ENCODE data around the gene LILRB5.
A peak's percentile ranks its signal among the peaks of the same experiment; 100 is the strongest.
"Not testable (repeated sequence)": the region's sequence is repeated elsewhere in the genome, so short reads cannot be mapped to it uniquely, and the experiment has no call there.

LILRB5 gene

DNA sequence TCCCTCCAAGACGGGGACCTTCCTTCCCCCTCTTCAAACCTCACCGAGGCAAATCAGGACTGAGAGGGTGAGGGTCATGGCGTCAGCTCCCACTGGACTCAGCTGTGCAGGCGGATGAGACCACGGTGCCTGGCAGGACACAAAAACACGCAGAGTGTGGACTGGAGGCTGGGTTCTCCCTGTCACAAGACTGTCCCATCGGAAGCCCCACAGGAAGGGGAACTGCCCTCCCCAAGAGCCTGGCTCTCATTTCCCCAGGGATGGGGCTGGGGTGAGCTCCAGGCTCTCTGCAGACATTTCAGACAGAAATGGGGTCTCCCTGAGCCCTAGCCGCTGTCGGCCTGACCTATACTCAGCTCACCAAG is at the start of gene LILRB5:
Gene LILRB5 (minus strand): TSS at position 158 of the 365 bp plus-strand sequence. CDS start 80 bp downstream, at position 78.
- no peak for DNase-seq

DNA sequence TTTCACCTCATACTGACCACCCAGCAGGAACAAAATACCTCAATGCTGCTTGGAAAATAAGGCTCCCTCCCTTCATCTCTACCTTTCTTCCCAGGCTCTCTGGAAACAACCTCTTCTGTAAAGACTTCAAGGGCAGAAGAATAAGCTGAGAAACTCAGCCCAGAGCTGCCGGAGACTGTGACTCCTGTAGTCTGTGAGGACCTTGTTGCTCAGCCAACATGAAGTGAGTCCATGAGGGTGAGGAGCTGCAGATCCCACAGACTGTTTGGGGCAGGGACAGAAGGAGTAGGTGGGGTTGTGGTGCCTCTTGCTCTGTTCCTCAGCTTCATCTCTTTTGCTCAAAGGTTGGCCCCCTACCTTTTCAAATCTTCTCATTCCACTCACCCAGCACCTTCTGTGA is 48.1 kb upstream of the LILRB5 start:
- no peak for DNase-seq

DNA sequence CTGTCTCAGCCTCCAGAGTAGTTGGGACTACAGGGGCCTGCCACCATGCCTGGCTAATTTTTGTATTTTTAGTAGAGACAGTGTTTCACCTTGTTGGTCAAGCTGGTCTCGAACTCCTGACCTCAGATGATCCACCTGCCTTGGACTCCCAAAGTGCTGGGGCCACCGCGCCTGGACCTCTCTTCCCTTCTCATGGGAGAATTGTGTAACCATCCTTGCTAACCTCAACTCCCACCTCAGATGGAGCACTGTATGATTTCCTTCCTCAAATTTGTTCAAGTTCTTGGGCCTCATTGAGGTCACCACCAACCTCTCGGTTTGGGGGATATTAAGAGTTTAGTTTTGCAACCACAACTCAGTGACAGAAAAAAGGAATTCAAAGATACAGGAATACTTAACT is 45.2 kb upstream of the LILRB5 start:
- DNase-seq = no peak

DNA sequence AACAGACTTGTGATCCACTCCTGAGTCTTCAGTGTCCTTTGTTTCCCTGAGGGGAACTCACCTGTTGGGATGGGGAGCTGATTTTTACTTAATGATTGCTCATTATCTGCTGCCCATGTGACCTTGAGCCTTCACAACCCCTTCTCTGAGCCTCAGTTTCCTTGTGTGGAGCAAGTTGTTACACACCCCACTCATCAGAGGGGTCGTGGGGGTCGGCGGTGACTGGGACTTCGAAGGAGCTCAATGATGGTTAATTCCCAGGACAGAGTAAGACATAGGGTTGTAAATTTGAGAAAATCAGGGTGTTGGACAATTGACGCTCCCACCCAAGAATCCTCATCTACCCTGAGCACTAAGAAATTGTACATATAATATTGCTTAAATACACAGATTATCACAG is 42.4 kb upstream of the LILRB5 start:
- DNase-seq = no peak

DNA sequence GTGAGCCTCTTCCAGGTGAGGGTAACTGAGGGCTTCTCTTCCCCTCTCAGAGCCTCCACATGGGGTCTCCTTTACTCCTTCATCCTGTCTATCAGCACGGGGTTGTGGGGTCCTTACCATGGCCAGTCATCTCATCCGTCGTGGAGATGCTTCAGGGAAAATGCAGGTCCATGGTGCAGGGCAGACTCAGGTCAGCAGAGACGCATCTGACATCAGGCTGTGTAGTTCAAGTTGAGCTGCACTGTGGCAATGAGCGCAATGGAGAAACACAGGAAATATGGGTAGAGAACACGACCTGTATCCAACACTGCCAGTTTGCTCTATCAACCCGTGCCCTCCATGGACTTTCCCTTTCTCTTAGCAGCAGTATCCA is 42.0 kb upstream of the LILRB5 start:
- DNase-seq = no peak

DNA sequence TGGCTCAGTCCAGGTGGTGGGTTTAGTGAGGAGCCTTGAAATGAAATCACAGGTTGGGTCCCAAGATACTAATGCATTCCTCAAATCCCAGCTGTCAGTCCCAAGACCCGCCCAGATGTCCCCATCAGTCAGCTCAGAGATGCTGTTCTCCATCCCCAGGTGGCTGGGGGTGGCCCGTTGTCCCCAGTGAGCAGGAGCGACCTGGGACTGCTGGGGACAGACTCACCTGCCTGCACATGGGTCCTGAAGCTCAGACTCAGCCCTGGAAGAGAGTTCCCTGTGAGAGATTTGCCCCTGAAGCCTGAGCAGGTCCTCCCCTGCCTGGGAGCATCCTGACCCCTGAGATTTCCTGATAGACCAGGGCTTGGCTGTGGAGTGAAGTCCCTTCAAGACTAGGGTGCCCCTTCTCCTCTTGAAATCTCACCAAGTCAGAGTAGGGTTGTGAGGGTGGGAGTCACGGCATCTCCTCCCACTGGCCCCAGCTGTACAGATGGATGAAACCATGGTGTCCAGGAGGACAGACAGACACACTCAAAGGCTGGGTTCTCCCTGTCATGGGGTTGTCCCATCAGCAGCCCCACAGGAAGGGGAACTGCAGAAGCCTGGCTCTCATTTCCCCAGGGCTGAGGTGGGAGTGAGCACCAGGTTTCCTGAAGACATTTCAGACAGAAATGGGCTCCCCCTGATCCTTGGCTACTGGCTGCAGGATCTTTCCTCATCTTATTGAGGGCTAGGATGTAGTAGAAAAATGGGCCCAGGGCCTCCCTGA is 41.5 kb upstream of the LILRB5 start:
- DNase-seq = no peak

DNA sequence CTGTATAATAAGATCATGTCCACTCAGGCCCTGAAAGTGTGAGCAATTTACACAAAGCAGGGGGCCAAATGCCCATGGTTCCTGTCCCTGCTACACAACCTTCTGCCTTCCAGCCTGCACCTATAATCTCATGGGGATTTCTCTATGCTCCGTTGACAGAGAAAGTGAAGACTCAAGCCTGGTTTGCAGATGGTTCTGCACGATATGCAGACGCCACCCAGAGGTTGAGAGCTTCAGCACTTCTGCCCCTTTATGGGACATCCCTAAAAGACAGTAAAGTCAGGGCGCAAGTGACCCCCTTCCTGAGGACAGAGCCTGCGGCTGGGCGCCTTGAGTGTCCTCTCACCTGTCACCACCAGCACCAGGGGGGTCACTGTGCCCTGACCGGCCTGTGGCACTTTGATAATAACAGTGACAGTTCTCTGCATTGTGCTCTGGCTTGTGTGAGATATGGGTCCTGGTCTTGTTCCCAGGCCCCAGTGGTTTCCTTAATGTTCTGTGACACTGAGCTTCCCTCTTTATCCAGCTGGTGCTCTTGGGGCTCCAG is 40.8 kb upstream of the LILRB5 start:
- DNase-seq = no peak

DNA sequence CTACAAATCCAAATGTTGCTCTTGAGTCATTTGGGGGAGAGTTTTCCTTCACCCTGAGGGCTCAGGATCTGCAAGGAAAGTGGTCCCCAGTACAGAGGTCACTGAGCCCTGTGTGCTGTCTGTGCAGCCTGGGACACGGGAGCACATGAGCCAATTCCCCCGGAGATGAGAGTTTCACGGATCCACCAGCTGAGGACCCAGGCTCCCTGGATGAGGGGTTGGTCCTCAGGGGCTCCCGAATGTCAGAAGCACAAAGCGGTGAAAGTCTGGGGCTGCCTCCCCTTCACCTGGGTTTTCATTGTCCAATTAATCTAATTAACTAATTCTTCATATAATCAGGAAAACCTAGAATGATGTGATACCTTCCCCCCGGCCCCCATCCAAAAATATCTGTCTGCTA is 37.5 kb upstream of the LILRB5 start:
- no peak for DNase-seq

DNA sequence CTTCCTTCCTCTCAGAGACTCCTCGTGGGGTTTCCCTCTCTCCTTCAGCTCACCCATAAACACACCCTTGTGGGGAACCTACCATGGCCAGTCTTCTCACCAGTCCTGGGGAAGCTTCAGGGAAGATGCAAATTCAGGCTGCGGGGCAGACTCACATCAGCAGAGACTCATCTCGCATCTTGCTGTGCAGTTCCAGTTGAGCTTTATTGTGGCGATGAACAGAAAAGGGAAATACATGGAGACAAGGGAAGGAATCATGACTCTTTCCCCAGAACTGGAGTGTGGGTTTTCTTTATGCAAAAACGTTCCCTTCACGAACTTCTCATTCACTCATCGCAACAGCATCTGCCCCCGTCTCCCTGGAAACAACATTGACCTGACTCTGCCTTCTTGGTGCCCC is 32.1 kb upstream of the LILRB5 start:
- DNase-seq = not testable (repeated sequence)

DNA sequence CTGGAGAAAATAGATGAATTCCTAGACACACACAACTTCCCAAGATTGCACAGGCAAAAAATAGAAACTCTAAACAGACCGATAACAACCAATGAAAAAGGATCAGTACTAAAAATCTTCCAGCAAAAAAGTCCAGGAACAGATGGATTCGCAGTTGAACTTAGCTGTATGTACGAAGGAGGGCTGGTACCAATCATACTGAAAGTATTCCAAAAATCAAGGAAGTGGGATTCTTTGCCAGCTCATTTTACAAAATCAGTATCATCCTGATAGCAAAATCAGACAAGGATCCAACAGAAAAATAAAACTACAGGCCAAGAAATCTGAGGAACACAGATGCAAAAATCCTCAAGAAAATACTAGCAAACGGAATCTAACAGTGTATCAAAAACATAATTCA is 30.4 kb upstream of the LILRB5 start:
- DNase-seq = no peak

DNA sequence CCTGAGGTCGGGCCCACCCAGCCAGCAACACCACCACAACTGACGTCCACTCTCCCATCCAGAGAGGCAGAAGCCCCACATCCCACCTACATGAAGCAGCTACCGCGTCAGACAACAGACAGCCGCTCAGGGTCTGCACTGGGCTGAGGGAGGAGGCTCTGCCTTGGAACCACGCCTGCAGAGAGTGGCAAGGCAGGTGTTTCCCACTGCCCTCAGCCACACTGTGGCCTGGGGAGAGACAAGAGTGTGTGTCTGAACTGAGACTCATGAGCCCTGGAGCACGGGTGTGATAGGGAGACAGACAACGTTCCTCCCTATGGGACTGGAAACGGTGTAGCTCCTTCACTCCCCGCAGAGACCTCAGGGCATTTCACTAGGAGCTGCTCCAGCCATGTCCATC is 29.2 kb upstream of the LILRB5 start:
- DNase-seq = not testable (repeated sequence)

DNA sequence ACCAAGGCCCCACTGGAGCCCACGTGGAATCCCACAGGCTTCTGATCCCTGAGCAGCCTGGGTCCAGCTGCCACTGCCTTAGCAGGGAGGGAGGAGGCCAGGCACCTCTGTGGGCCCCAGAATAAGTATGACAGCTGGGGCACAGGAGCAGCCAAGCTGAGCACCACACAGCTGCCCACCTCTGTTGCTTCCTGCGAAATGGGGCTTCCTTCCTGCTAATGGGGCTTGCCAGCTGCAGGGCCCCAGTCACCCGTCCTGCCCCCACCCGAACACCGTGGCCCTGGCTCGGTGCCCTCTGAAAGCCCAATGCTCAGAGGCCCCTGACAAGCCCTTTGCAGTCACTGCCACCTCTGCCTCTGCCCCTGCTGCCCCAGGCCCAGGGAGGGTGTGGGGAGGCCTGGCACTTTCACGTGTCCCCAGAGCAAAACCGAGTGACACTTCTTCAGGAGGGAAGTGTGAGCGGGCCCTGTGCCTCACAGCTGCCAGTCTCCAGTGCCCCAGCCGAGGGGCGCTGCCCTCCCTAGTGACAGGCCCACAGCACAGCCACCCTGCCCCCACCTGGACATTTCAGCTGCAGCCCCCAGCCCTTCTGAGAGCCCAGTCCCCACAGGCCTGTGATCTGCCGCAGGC is 28.5 kb upstream of the LILRB5 start:
- DNase-seq = not testable (repeated sequence)

DNA sequence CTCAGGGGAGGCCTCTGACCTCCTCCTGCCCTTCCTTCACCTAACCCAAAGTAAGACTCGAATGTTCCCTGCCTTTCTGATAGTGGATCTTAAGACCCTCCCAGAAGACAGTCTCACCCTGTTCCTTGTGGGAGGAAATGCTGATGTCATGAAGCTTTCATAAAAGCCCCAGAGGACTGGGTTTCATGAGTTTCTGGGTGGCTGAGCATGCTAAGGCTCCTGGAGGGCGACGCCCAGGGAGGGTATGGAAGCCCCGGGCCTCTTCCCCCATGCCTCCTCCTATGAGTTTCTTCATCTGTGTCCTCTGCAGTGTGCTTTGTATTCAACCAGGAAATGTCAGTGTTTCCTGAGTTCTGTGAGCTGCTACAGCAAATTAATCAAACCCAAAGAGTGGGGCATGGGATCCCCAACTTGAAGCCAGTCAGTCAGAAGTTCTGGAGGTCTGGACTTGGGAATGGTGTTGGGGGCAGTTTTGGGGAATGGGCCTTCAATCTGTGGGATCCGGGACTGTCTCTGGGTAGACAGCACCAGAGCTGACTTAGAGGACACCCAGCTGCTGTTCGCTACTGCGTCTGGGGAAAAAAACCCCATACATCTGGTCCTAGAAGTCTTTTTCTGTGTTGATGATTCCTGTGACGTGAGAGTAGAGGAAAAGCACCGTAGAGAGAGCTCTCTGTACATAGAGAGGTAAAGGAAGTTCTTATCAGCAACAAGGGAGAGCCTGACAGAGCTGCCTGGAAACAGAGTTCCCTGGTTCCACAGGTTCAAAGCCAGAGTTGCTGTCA is 25.8 kb upstream of the LILRB5 start:
- no peak for DNase-seq

DNA sequence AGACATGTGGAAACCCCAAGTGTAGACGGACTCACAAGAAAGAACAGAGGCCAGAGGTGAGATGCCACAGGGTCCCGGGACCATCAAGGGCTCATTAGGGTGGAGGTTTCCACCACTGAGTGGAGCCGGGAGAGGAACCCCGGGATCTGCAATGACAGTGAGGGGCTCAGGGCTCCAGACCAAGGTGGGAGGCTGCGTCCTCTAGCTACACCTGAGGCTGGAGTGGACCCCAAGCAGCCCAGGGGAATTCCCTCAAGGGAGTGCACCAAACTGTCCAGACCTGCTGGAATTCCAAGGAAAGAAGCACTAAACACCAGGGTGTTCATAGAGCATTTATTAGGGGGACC is 24.6 kb upstream of the LILRB5 start:
- not testable (repeated sequence) for DNase-seq

DNA sequence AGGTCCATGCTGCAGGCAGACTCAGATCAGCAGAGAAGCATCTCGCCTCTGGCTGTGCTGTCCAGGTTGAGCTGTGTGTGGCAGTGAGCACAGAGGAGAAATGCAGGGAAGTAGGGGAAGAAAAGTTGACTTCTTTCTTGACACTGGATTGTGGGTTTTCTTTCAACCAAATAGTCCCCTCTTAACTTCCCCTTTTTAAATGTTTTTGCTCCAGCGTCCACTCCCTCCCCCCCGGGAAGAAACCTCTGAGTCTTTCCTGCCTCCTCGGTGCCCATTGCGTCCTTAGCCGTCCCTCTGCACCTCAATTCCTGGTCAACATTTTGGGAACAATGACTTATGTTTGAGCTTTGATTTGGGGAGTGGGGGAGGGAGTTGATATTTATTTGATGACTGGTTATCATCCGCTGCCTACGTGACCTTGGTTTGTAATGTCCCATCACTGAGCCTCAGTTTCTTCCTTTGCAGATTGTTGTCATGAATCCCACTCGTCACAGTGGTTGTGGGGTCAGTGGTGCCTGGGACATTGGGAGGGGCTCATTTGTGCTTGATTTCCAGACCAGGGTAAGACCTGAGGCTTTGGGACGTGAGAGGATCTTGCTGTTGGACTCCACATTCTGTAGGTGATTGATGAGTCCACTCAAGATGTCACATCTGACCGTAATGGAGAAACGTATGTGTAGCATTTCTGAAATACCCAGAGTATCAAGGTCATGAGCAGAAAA is 24.1 kb upstream of the LILRB5 start, which contains the start of gene LILRB2:
Gene LILRB2 (minus strand): TSS at position 104 of the 722 bp plus-strand sequence. CDS start 614 bp downstream, outside the sequence.
- DNase-seq = peak in 1 of 14 donors; percentile 11

DNA sequence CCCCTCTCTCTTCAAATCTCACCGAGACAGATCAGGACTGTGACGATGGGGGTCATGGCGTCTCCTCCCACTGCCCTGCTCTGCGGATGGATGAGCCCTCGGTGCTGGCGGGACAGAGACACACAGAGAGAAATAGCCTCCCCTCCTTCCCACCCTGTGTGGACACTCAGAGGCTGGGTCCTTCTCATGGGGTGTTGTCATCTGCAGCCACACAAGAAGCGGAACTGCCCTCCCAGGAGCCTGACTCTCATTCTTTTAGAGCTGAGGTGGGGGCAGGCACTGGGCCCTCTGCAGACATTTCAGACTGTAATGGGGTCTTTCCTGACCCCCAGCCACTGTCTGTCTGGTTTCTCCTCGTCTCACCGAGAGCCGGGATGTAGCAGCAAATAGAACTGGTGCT is 23.4 kb upstream of the LILRB5 start:
- peak in 2 of 14 donors; percentile 6 to 33 for DNase-seq

DNA sequence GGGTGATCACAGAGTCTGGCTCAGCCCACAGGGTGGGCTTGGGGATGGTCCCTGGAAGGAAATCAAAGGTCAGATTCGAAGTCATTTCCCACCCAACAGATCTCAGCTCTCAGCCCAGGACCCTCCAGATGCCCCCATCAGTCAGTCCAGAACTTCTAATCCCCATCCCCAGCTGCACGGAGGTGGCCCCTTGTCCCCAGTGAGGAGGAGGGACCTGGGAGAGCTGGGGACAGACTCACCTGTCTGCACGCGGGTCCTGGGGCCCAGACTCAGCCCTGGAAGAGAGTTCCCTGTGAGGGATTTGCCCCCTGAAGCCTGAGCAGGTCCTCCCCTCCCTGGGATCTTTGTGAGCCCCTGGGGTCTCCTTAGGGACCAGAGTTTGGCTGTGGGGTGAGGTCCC is 23.0 kb upstream of the LILRB5 start:
- not testable (repeated sequence) for DNase-seq

DNA sequence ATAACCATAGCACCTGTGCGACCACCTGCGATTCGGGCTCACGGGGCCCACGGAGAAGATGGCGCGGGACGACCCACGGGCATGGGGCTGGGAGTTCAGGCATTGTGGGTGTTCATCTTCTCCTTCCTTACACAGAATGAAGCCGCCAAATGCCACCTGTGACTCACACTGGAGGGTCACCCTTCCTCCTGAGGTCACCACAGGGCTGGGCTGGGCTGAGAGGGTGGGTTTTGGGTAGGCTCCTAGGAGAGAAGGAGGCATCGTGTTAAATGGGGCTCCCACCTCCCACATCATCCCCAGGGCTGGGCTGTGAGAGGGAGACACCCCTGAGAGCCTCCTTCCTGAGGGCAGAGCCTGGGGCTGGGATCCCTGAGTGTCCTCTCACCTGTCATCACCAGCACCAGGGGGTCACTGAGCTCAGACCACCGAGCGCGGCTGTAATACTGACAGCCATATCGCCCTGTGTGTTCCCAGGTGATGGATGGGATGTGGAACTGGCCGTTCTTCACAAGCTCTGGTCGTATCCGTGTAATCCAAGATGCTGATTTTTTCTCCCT is 22.4 kb upstream of the LILRB5 start:
- no peak for DNase-seq

DNA sequence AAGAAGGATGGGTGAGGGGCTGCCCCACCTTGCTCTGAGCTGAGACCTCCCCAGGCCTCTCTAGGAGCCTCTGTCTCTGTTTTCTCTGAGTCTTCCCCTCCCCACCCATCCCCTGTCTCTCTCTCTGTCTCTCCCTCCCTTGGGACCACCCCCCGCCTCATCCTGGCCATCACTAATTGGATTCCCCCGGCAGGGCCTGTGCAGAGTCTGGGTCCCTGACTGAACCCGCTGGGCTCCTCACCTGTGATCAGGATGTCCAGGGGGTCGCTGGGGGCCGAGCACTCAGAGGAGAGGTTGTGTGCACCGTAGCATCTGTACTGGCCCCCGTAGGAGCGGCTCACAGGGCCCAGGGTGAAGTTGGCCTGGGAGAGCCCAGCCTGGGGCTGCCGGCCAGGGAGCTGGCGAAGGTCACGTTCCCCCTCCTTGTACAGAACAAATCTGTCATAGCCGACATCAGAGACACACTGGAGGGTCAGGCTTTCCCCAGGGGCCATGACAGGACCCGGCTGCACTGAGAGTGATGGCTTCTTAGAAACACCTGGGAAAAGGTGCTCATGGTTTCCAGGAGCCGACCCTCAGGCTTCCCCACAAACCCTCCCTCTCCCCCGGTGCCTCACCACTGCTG is 21.6 kb upstream of the LILRB5 start:
- DNase-seq = not testable (repeated sequence)

DNA sequence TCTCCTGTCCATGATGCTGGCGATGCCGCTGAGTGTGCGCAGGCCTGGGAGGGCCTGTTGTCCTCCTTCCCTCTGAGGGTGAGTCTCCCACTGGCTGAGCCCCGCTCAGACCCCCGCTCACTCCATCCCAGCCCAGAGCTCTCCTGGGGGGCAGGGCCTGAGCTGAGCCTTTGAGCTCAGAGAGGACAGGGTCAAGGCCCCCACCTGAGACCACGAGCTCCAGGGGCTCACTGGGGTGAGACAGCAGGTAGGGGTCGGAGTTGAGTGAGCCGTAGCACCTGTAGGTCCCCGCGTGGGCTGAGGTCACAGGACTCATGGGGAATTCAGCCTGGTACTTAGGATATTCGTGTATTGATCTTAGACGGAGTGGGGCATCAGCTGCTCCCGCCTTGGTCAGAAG is 21.0 kb upstream of the LILRB5 start:
- DNase-seq = not testable (repeated sequence)

DNA sequence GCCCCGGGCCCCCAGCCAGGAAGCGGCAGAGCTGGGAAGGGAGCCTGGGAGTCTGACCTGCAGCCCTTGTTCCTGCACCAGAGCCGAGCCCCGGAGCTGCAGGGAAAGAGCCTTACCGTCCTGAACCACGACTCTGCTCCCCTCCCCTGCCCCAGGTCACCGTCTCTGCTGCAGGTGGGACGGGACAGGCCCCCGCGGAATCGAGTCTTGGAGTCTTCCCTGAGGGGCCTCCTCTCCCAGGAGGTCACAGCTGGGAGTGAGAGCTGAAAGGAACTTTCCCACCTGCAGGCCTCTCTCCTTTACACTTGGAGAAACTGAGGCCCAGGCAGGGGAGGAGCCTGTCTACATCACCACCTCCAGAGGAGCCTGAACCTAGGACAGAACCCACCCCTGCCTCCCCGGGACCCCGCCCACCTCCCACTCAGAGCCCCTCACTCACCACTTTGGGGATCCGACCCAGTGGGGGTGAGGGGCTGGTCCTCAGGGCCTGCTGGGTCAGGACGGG is 20.1 kb upstream of the LILRB5 start:
- DNase-seq = not testable (repeated sequence)

All from C1 segment of cervical spinal cord (tissue), 14 donors.